H1 (cell line): Measurements from ENCODE around the gene METTL5. TPM values are rescaled to one million over a fixed set of nuclear protein-coding genes. Genes with fewer than 3 reads are reported as not detected.
A peak's percentile ranks its signal among the peaks of the same experiment; 100 is the strongest.

Source experiments
- CTCF ChIA-PET: fragments of 300-600 bp; sonication (Branson Sonifier 250); formaldehyde crosslinking; loops from one replicate; lab custom pipeline; 2021; ENCODE audit not compliant: partially characterized antibody; lab: Charles Lee
- POLR2A ChIA-PET: fragments of 300-600 bp; sonication (Branson Sonifier 250); formaldehyde crosslinking; loops from one replicate; lab custom pipeline; 2021; ENCODE audit warnings: inconsistent platforms; ENCODE audit not compliant: partially characterized antibody; lab: Charles Lee
- DNase-seq, 2 experiments: peaks; one replicate each; pipeline versions ENCODE4 v3.0.0 to v3.0.0-alpha.2; 2010 to 2022; ENCODE audit warnings: low spot score in 2 of 2, low read depth in 1 of 2, mixed read lengths in 1 of 2
- FAIRE-seq: peaks from 2 replicates; lab custom pipeline; 2011; peaks lifted over from hg19 to GRCh38; lab: Jason Lieb, UNC
- H2AFZ ChIP-seq: 2 replicates; pipeline ENCODE4 v1.8.1; 2012; ENCODE audit warnings: low read length, inconsistent platforms
- H2AK5ac ChIP-seq: 2 replicates; pipeline ENCODE4 v1.6.1; 2013; ENCODE audit warnings: low read depth, low read length
- H2BK120ac ChIP-seq: replicated peaks from 2 replicates; pipeline ENCODE3; 2013; ENCODE audit warnings: low read depth, low read length, inconsistent platforms
- H2BK12ac ChIP-seq: 2 replicates; pipeline ENCODE4 v1.6.1; 2013; ENCODE audit warnings: low read depth, low read length
- H2BK15ac ChIP-seq: 2 replicates; pipeline ENCODE4 v1.6.1; 2013; ENCODE audit warnings: low read length
- H2BK20ac ChIP-seq: 2 replicates; pipeline ENCODE4 v1.6.1; 2013; ENCODE audit warnings: low read length
- H2BK5ac ChIP-seq: 2 replicates; pipeline ENCODE4 v1.6.1; 2013; ENCODE audit warnings: low read depth, low read length
- H3K14ac ChIP-seq: 2 replicates; pipeline ENCODE4 v1.6.1; 2013; ENCODE audit warnings: inconsistent platforms; ENCODE audit not compliant: insufficient read length
- H3K18ac ChIP-seq: 2 replicates; pipeline ENCODE4 v1.6.1; 2013; ENCODE audit warnings: low read length; ENCODE audit errors: extremely low read depth
- H3K23ac ChIP-seq: 2 replicates; pipeline ENCODE4 v1.6.1; 2013; ENCODE audit warnings: inconsistent platforms; ENCODE audit not compliant: insufficient read length
- H3K23me2 ChIP-seq: 2 replicates; pipeline ENCODE4 v1.6.1; 2013; ENCODE audit warnings: low read depth, low read length
- H3K27ac ChIP-seq: 2 replicates; pipeline ENCODE4 v1.6.1; 2011; ENCODE audit warnings: low read depth, low read length, inconsistent platforms
- H3K27me3 ChIP-seq, 4 experiments: replicated peaks in 1 of 4; 1 replicate in 1 of 4; 2 replicates in 3 of 4; pipeline versions ENCODE4 v1.6.1 to v1.8.1; 2011 to 2013; ENCODE audit warnings: low read length in 3 of 4, mild to moderate bottlenecking in 3 of 4, inconsistent platforms in 2 of 4, mixed read lengths in 2 of 4, moderate library complexity in 1 of 4; ENCODE audit not compliant: control insufficient read depth in 3 of 4, insufficient read depth in 3 of 4; ENCODE audit errors: extremely low read depth in 1 of 4
- H3K36me3 ChIP-seq, 4 experiments: 2 replicates each; pipeline versions ENCODE4 v1.6.1 to v1.8.1; 2011 to 2013; ENCODE audit warnings: mild to moderate bottlenecking in 4 of 4, low read length in 3 of 4, moderate library complexity in 2 of 4, control low read depth in 1 of 4, inconsistent platforms in 1 of 4; ENCODE audit not compliant: insufficient read depth in 4 of 4, control insufficient read depth in 2 of 4
- H3K4ac ChIP-seq: replicated peaks from 2 replicates; pipeline ENCODE3; 2013; ENCODE audit warnings: low read length, low read depth, mixed read lengths, inconsistent platforms; ENCODE audit not compliant: insufficient read length
- H3K4me1 ChIP-seq, 4 experiments: replicated peaks in 1 of 4; 1 replicate in 1 of 4; 2 replicates in 3 of 4; pipeline versions ENCODE4 v1.6.1 to v1.8.1; 2011 to 2013; ENCODE audit warnings: low read length in 3 of 4, inconsistent platforms in 2 of 4, mixed read lengths in 1 of 4; ENCODE audit not compliant: insufficient read depth in 4 of 4, control insufficient read depth in 3 of 4
- H3K4me2 ChIP-seq, 2 experiments: 2 replicates each; pipeline versions ENCODE4 v1.6.1 to v1.8.1; 2011 to 2013; ENCODE audit warnings: low read depth in 2 of 2, low read length in 2 of 2, control low read depth in 1 of 2, inconsistent platforms in 1 of 2, mild to moderate bottlenecking in 1 of 2; ENCODE audit not compliant: insufficient read depth in 1 of 2
- H3K4me3 ChIP-seq, 4 experiments: fragments of 200-600, 300-600 bp in 1 of 4; sonication (generic), shearing (Covaris generic), sonication (Bioruptor Twin) in 1 of 4; 2 replicates each; pipeline versions ENCODE4 v1.5.1 to v1.8.1; 2011 to 2016; ENCODE audit warnings: low read length in 4 of 4, low read depth in 3 of 4, control low read depth in 2 of 4, inconsistent platforms in 2 of 4, mild to moderate bottlenecking in 2 of 4, mixed read lengths in 1 of 4, moderate library complexity in 1 of 4; ENCODE audit not compliant: insufficient read depth in 2 of 4; ENCODE audit errors: extremely low read depth in 1 of 4
- H3K56ac ChIP-seq: replicated peaks from 2 replicates; pipeline ENCODE3; 2013; ENCODE audit warnings: low read depth, mild to moderate bottlenecking, mixed read lengths, low read length, inconsistent platforms; ENCODE audit not compliant: insufficient read length
- H3K79me1 ChIP-seq: 2 replicates; pipeline ENCODE4 v1.6.1; 2013; ENCODE audit warnings: low read depth, low read length, control low read depth
- H3K79me2 ChIP-seq, 2 experiments: 2 replicates each; pipeline versions ENCODE4 v1.6.1 to v1.8.1; 2012 to 2013; ENCODE audit warnings: low read length in 2 of 2, mild to moderate bottlenecking in 2 of 2, inconsistent platforms in 1 of 2; ENCODE audit not compliant: insufficient read depth in 2 of 2, control insufficient read depth in 1 of 2
- H3K9ac ChIP-seq, 4 experiments: replicated peaks in 1 of 4; 1 replicate in 1 of 4; 2 replicates in 3 of 4; pipeline versions ENCODE4 v1.6.1 to v1.8.1; 2011 to 2013; ENCODE audit warnings: low read depth in 3 of 4, low read length in 3 of 4, control low read depth in 2 of 4, mild to moderate bottlenecking in 2 of 4, moderate library complexity in 2 of 4, inconsistent platforms in 1 of 4; ENCODE audit errors: extremely low read depth in 1 of 4
- H3K9me3 ChIP-seq, 2 experiments: 2 replicates each; pipeline versions ENCODE4 v1.6.1 to v1.8.1; 2012 to 2013; ENCODE audit warnings: mild to moderate bottlenecking in 2 of 2, moderate library complexity in 2 of 2, control low read depth in 1 of 2, inconsistent platforms in 1 of 2, low read depth in 1 of 2, low read length in 1 of 2, mixed read lengths in 1 of 2; ENCODE audit not compliant: insufficient read depth in 2 of 2
- H4K20me1 ChIP-seq, 2 experiments: replicated peaks in 1 of 2; 2 replicates each; pipeline versions ENCODE3 to v1.8.1; 2011 to 2013; ENCODE audit warnings: inconsistent platforms in 2 of 2, low read length in 2 of 2, mild to moderate bottlenecking in 1 of 2; ENCODE audit not compliant: insufficient read depth in 2 of 2, control insufficient read depth in 1 of 2
- H4K5ac ChIP-seq: 2 replicates; pipeline ENCODE4 v1.6.1; 2013; ENCODE audit warnings: low read length, low read depth, mixed read lengths, inconsistent platforms; ENCODE audit not compliant: insufficient read length
- H4K8ac ChIP-seq: 2 replicates; pipeline ENCODE4 v1.8.0; 2013; ENCODE audit warnings: mild to moderate bottlenecking, moderate library complexity, low read length, inconsistent platforms; ENCODE audit not compliant: insufficient read depth; ENCODE audit errors: extremely low read depth
- H4K91ac ChIP-seq: replicated peaks from 2 replicates; pipeline ENCODE3; 2013; ENCODE audit warnings: low read length, mixed read lengths, inconsistent platforms; ENCODE audit not compliant: insufficient read length
- WGBS, 2 experiments: shearing (Covaris generic) in 1 of 2; methylation state at CpG; one replicate each; pipeline versions ENCODE4 v1.1.6 to v1.1.7; 2013 to 2015; ENCODE audit warnings: low lambda C conversion rate in 2 of 2, mixed read lengths in 2 of 2, inconsistent platforms in 1 of 2, low coverage in 1 of 2, missing lambda C conversion rate in 1 of 2; ENCODE audit not compliant: insufficient replicate concordance in 2 of 2, insufficient coverage in 1 of 2, insufficient read length in 1 of 2; ENCODE audit errors: extremely low coverage in 1 of 2, missing lambda C conversion rate in 1 of 2; 5-methylcytosine and 5-hydroxymethylcytosine counted together
- polyA plus RNA-seq, 7 experiments: library from polyadenylated mRNA; depleted of rRNA in 3 of 7; stranded (reverse) in 5 of 7; unstranded in 2 of 7; fragments of >200 nt in 5 of 7; fragments of 200-250 nt in 2 of 7; gene quantifications; 1 replicate in 5 of 7; 2 replicates in 1 of 7; 4 replicates in 1 of 7; pipeline versions ENCODE4 v1.2.1 to v1.2.3, GENCODE V29; 2011 to 2013; ENCODE audit warnings: missing spikeins in 2 of 7, mixed read lengths in 2 of 7
- total RNA-seq: library from RNA; stranded (reverse); fragmentation: NEBNext Ultra II Directional; extraction: Animal tissue kit (Norgen Biotek cat#: 25700); gene quantifications from 2 replicates; pipeline ENCODE4 v1.2.1, GENCODE V29; 2021

Gene METTL5
- total and polyA plus RNA-seq, 2 of the 8 experiments (the other 6 are each of a cell fraction or from before 2014, with no cell fraction given): 34.5 to 74.1 TPM

- WGBS, 2 experiments: 4% methylated on average over 45 of the region's 104 CpGs; no CpG with 5 or more reads in 1 of the 2 experiments
- H2BK5ac ChIP-seq: no peak within 1 kb of the TSS
These were observed 2.8 kb upstream of the METTL5 start, which contains the start of gene UBR3 for GRCh38 chr2:169827272-169828140. Gene UBR3, plus strand, starts transcription at chr2:169827454. Its CDS starts 54 bp downstream, at chr2:169827508.

More at GRCh38 chr2:169827272-169828140, 2.8 kb upstream of the METTL5 start, which contains the start of gene UBR3:
- Histone ChIP-seq H3K4me1 (peaks cover 0 to 10% (median 3%) of the 10 kb centered on the region in 4 experiments; a peak in 4 of 7 replicates), H3K4ac (no peak within 1 kb of the TSS), H3K36me3 (no peaks in the 10 kb centered on the region; a peak in 1 of 8 replicates), H3K79me1 (peaks cover 4% of the 10 kb centered on the region), H2BK12ac (no peak within 1 kb of the TSS), H3K9me3 (no peaks in the 10 kb centered on the region), H3K23ac (no peak within 1 kb of the TSS), H3K18ac (peak within 1 kb of the TSS; percentile 60; the same call in 1 of the 2 replicates), H3K56ac (no peak within 1 kb of the TSS), H2BK20ac (no peak within 1 kb of the TSS), H3K27me3 (no peaks in the 10 kb centered on the region), H3K4me3 (peak within 1 kb of the TSS; percentile 76 to 92 (median 80)), H4K20me1 (peaks cover 8 to 12% of the 10 kb centered on the region in 2 experiments), H3K4me2 (peak within 1 kb of the TSS; percentile 89 to 95), H2AFZ (no peak within 1 kb of the TSS), H3K27ac (no peak within 1 kb of the TSS), H3K79me2 (peaks cover 0 to 47% of the 10 kb centered on the region in 2 experiments; a peak in 2 of 4 replicates), H3K14ac (no peak within 1 kb of the TSS), H3K23me2 (peaks cover 13% of the 10 kb centered on the region), H4K5ac (peak within 1 kb of the TSS; percentile 84), H4K91ac (no peak within 1 kb of the TSS), H2BK120ac (no peak within 1 kb of the TSS), H2AK5ac (no peak within 1 kb of the TSS), H3K9ac (peak within 1 kb of the TSS; percentile 47 to 97 (median 64)), H4K8ac (peak within 1 kb of the TSS; percentile 40), H2BK15ac (no peak within 1 kb of the TSS)
- DNase-seq (peak; percentile 80 to 94), FAIRE-seq (no peak)
- ChIA-PET CTCF (interaction anchor here (0.8 to 1.6 kb wide), 5 partner anchors 14 to 350 kb away, joined by 3 to 9 read pairs (median 6); no protein-coding TSS in a partner anchor), POLR2A (interaction anchor here (0.8 to 2.3 kb wide), 10 partner anchors 8 to 243 kb away, joined by 3 to 7 read pairs (median 3); partner anchors contain the start of genes PPIG and SSB)
